HepG2 (cell line): Measurements from ENCODE around the gene KIAA1958. TPM values are rescaled to one million over a fixed set of nuclear protein-coding genes. Genes with fewer than 3 reads are reported as not detected.

Experiments
- ATAC-seq: fragments of 200-7000 bp; cut with Tn5 transposase; 3 replicates; pipeline ENCODE4 v1.9.1; 2020; ENCODE audit warnings: mild to moderate bottlenecking, moderate library complexity
- BruUV-seq: library from RNA; stranded (reverse); fragments of 400-500 nt; replicated peaks from 2 replicates; lab custom pipeline; 2021; lab: Mats Ljungman, UMichigan
- CTCF ChIA-PET: fragments of 300-600 bp; formaldehyde crosslinking; extraction: SDS; loops from one replicate; lab custom pipeline; 2021; ENCODE audit warnings: low total read pairs, inconsistent platforms, low intra/inter-chr PET ratio; lab: Yijun Ruan, JAX
- POLR2A ChIA-PET: fragments of 350-600 bp; sonication (Branson Sonifier 250); formaldehyde crosslinking; loops from one replicate; lab custom pipeline; 2020; ENCODE audit warnings: antibody characterized with exemption, inconsistent platforms; lab: Yijun Ruan, JAX
- DNase-seq: peaks from one replicate; pipeline ENCODE4 v3.0.0-alpha.2; 2015; ENCODE audit warnings: low spot score
- FAIRE-seq: peaks from 3 replicates; lab custom pipeline; 2011; peaks lifted over from hg19 to GRCh38; lab: Jason Lieb, UNC
- H2AFZ ChIP-seq: one replicate; pipeline ENCODE4 v1.6.1; 2011; ENCODE audit warnings: low read length, inconsistent platforms
- H3K27ac ChIP-seq: fragments of 300-600 bp; 3 replicates; pipeline ENCODE4 v1.8.0; 2011; ENCODE audit warnings: mixed run types, mild to moderate bottlenecking, mixed read lengths, low read length, inconsistent platforms; ENCODE audit not compliant: insufficient read depth; ENCODE audit errors: extremely low read length
- H3K27me3 ChIP-seq, 2 experiments: fragments of 200-600 bp in 1 of 2; 2 replicates in 1 of 2; 3 replicates in 1 of 2; pipeline versions ENCODE4 v1.6.0 to v1.8.0; 2011; ENCODE audit warnings: low read length in 2 of 2, mild to moderate bottlenecking in 2 of 2, moderate library complexity in 2 of 2, inconsistent platforms in 1 of 2; ENCODE audit not compliant: insufficient read depth in 2 of 2, control insufficient read depth in 1 of 2
- H3K36me3 ChIP-seq, 2 experiments: fragments of 200-600 bp in 1 of 2; replicated peaks in 1 of 2; 2 replicates in 1 of 2; 3 replicates in 1 of 2; pipeline versions ENCODE4 v1.5.1 to v1.8.0; 2011; ENCODE audit warnings: low read length in 2 of 2, inconsistent platforms in 1 of 2; ENCODE audit not compliant: insufficient read depth in 2 of 2, control insufficient read depth in 1 of 2
- H3K4me1 ChIP-seq: 2 replicates; pipeline ENCODE4 v1.5.1; 2012; ENCODE audit warnings: low read length, inconsistent platforms; ENCODE audit not compliant: insufficient read depth
- H3K4me2 ChIP-seq: 2 replicates; pipeline ENCODE4 v1.6.0; 2011; ENCODE audit warnings: low read depth, low read length, inconsistent platforms
- H3K4me3 ChIP-seq, 3 experiments: fragments of 200-600 bp in 1 of 3; sonication (generic), shearing (Covaris generic) in 1 of 3; replicated peaks in 1 of 3; 2 replicates each; pipeline ENCODE4 v1.5.1; 2011 to 2016; ENCODE audit warnings: low read length in 3 of 3, inconsistent platforms in 2 of 3, low read depth in 2 of 3, mild to moderate bottlenecking in 2 of 3, control low read depth in 1 of 3, mixed read lengths in 1 of 3; ENCODE audit not compliant: insufficient read depth in 1 of 3
- H3K79me2 ChIP-seq: one replicate; pipeline ENCODE4 v1.6.1; 2011; ENCODE audit warnings: low read length, inconsistent platforms; ENCODE audit not compliant: insufficient read depth
- H3K9ac ChIP-seq: 2 replicates; pipeline ENCODE4 v1.6.0; 2011; ENCODE audit warnings: mild to moderate bottlenecking, low read depth, low read length, inconsistent platforms; ENCODE audit not compliant: insufficient read depth
- H3K9me3 ChIP-seq: 2 replicates; pipeline ENCODE4 v1.5.1; 2012; ENCODE audit warnings: mild to moderate bottlenecking, low read length
- H4K20me1 ChIP-seq: 2 replicates; pipeline ENCODE4 v1.6.0; 2011; ENCODE audit warnings: inconsistent platforms, mild to moderate bottlenecking, low read length, moderate library complexity; ENCODE audit not compliant: insufficient read depth
- SMAD1 ChIP-seq: sonication (generic); formaldehyde crosslinking; IDR thresholded peaks from 2 replicates; pipeline ENCODE4 v1.4.0; 2020; ENCODE audit warnings: missing genetic modification reagents, low read depth, mild to moderate bottlenecking, borderline replicate concordance
- SRSF1 ChIP-seq: fragments of 200-400 bp; formaldehyde crosslinking; optimal IDR thresholded peaks from 2 replicates; pipeline ENCODE3; 2017; ENCODE audit warnings: mild to moderate bottlenecking, low read depth, low read length, moderate library complexity
- TBX2 ChIP-seq: sonication (generic); formaldehyde crosslinking; IDR thresholded peaks from 2 replicates; pipeline ENCODE4 v1.5.0; 2020; ENCODE audit warnings: missing genetic modification reagents, mild to moderate bottlenecking, borderline replicate concordance
- U2AF1 ChIP-seq: fragments of 200-400 bp; formaldehyde crosslinking; optimal IDR thresholded peaks from 2 replicates; pipeline ENCODE3; 2017; ENCODE audit warnings: mild to moderate bottlenecking, low read depth, low read length
- ZBTB20 ChIP-seq: sonication (generic); formaldehyde crosslinking; IDR thresholded peaks from 2 replicates; pipeline ENCODE4 v1.8.1; 2023; ENCODE audit warnings: missing genetic modification reagents, low read depth, mild to moderate bottlenecking, borderline replicate concordance
- ZFP1 ChIP-seq: IDR thresholded peaks from 2 replicates; pipeline ENCODE4 v1.6.1; 2016
- ZNF232 ChIP-seq: sonication (generic); formaldehyde crosslinking; IDR thresholded peaks from 2 replicates; pipeline ENCODE4 v1.4.0; 2020; ENCODE audit warnings: missing genetic modification reagents, borderline replicate concordance
- WGBS: methylation state at CpG from one replicate; pipeline ENCODE4 v1.1.6; 2017; ENCODE audit warnings: low lambda C conversion rate; 5-methylcytosine and 5-hydroxymethylcytosine counted together
- in situ Hi-C: cut with HindIII; loops from 2 replicates; pipeline ENCODE4 v1.10.0; 2017; ENCODE audit warnings: low pct_unique_long_range_greater_than_20kb; ENCODE audit not compliant: extremely low pct_ligation_motif_present
- intact Hi-C: fragments of 100-400 bp; cut with micrococcal nuclease; formaldehyde crosslinking; loops from one replicate; pipeline ENCODE4 v1.10.0; 2022; ENCODE audit not compliant: unreplicated experiment
- polyA plus RNA-seq, 8 experiments: library from polyadenylated mRNA; depleted of rRNA in 3 of 8; stranded (reverse) in 7 of 8; unstranded in 1 of 8; fragments of >200 nt; fragmentation: Illumina TruSeq in 4 of 8; extraction: Trizol in 4 of 8; gene quantifications; 2 replicates each; pipeline versions ENCODE4 v1.2.1 to v1.2.3, GENCODE V29; 2011 to 2016; ENCODE audit warnings: low read depth in 4 of 8, missing spikeins in 1 of 8, mixed read lengths in 1 of 8; ENCODE audit not compliant: insufficient read depth in 1 of 8
- total RNA-seq, 5 experiments: library from RNA; depleted of rRNA; stranded (reverse); fragments of >200 nt; fragmentation: Illumina TruSeq; extraction: Trizol; gene quantifications; 2 replicates each; pipeline ENCODE4 v1.2.3, GENCODE V29; 2016; ENCODE audit warnings: low read depth in 1 of 5

KIAA1958 gene
- total and polyA plus RNA-seq, 2 of the 13 experiments (the other 11 are each of a cell fraction or from before 2014, with no cell fraction given): 8.5 to 10.3 TPM

DNA sequence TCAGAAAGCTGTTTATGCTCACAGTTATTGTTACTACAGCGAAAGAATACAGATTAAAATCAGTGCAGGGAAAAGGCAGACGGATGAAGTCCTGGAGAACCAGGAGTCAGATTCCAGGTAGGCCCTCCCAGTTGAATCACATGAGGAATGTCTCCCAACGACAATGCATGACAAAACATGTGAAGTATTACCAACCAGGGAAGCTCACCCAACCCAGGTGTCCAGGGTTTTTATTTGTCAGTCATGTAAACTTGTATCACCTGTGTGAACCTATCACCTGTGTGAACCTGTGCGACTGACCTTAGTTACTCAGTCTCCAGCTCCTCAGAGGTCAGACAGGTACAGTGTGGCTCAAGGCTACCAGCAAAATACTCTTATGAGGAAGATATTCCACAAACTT lies 63.9 kb downstream of the KIAA1958 start (continued):
- TF ChIP-seq TBX2 (CRISPR knock-in tag) (no peak), ZNF232 (CRISPR knock-in tag) (no peak)

GRCh38 chr9:112551641-112552040 lies 65.0 kb downstream of the KIAA1958 start:
- ATAC-seq: no peak
- H3K36me3 ChIP-seq: no peaks in the 10 kb centered on the region
- H3K4me2 ChIP-seq: no peak overlapping the region
- ChIA-PET POLR2A (no interaction called here), CTCF (no interaction called here)
- intact Hi-C loops (no loop called here), in situ Hi-C loops (no loop called here)
- no peaks in the 10 kb centered on the region for H3K9me3 ChIP-seq
- TF ChIP-seq U2AF1 (no peak), ZBTB20 (no peak), SMAD1 (no peak), ZFP1 (CRISPR knock-in tag) (no peak), SRSF1 (no peak)
- BruUV-seq: no TSS peak
- 92% methylated on average over 1 of the region's 1 CpG for WGBS
- FAIRE-seq: no peak
- peaks cover 42% of the 10 kb centered on the region for H3K79me2 ChIP-seq
- no peak overlapping the region for H3K27ac ChIP-seq
- no peak overlapping the region for H3K4me3 ChIP-seq
- H3K9ac ChIP-seq: no peak overlapping the region
- no peak for DNase-seq
- H4K20me1 ChIP-seq: peaks cover 4% of the 10 kb centered on the region
- H3K4me1 ChIP-seq: peaks cover 20% of the 10 kb centered on the region
- no peaks in the 10 kb centered on the region for H3K27me3 ChIP-seq
- no peak overlapping the region for H2AFZ ChIP-seq
